PC-9 (cell line): Measurements from ENCODE around the gene RAB39A. TPM values are rescaled to one million over a fixed set of nuclear protein-coding genes. Genes with fewer than 3 reads are reported as not detected.

Experiments
- BruUV-seq: library from RNA; stranded (reverse); fragments of 400-500 nt; replicated peaks from 2 replicates; lab custom pipeline; 2021; lab: Mats Ljungman, UMichigan
- CTCF ChIA-PET: fragments of 300-600 bp; sonication (Branson Sonifier 250); formaldehyde crosslinking; loops from one replicate; lab custom pipeline; 2022; ENCODE audit warnings: antibody characterized with exemption; lab: Charles Lee
- POLR2A ChIA-PET: fragments of 300-600 bp; sonication (Branson Sonifier 250); formaldehyde crosslinking; loops from one replicate; lab custom pipeline; 2022; ENCODE audit warnings: antibody characterized with exemption; ENCODE audit not compliant: unreplicated experiment; lab: Charles Lee
- DNase-seq, 2 experiments: peaks; one replicate each; pipeline versions ENCODE4 v3.0.0 to v3.0.0-alpha.2; 2015 to 2022; ENCODE audit warnings: mixed read lengths in 1 of 2
- H2AFZ ChIP-seq: fragments of 200-600 bp; sonication (generic); 2 replicates; pipeline ENCODE4 v1.8.1; 2017; ENCODE audit warnings: antibody characterized with exemption
- H3F3A ChIP-seq: fragments of 200-600 bp; sonication (generic); 2 replicates; pipeline ENCODE4 v1.8.1; 2017; ENCODE audit warnings: antibody characterized with exemption, mild to moderate bottlenecking, low read depth; ENCODE audit not compliant: insufficient read depth
- H3K27ac ChIP-seq: fragments of 200-600 bp; sonication (generic); 2 replicates; pipeline ENCODE4 v1.6.1; 2016; ENCODE audit warnings: mixed run types
- H3K27me3 ChIP-seq: fragments of 200-600 bp; sonication (generic); 2 replicates; pipeline ENCODE4 v1.6.1; 2016; ENCODE audit warnings: low read depth, mixed run types; ENCODE audit not compliant: insufficient read depth
- H3K36me3 ChIP-seq: fragments of 200-600 bp; sonication (generic); 2 replicates; pipeline ENCODE4 v1.6.1; 2016; ENCODE audit warnings: low read depth, mixed run types
- H3K4me1 ChIP-seq: fragments of 200-600 bp; sonication (generic); replicated peaks from 2 replicates; pipeline ENCODE4 v1.6.1; 2016; ENCODE audit warnings: mixed run types; ENCODE audit not compliant: insufficient read depth
- H3K4me2 ChIP-seq: fragments of 200-600 bp; sonication (generic); 2 replicates; pipeline ENCODE4 v1.6.1; 2017; ENCODE audit warnings: mixed run types
- H3K4me3 ChIP-seq: fragments of 200-600 bp; sonication (generic); 2 replicates; pipeline ENCODE4 v1.6.1; 2016; ENCODE audit warnings: mixed run types
- H3K79me2 ChIP-seq: fragments of 200-600 bp; sonication (generic); 2 replicates; pipeline ENCODE4 v1.6.1; 2017; ENCODE audit warnings: low read depth, mixed run types
- H3K9me2 ChIP-seq: fragments of 200-600 bp; sonication (generic); 2 replicates; pipeline ENCODE4 v1.8.1; 2017; ENCODE audit warnings: mild to moderate bottlenecking; ENCODE audit not compliant: insufficient read depth
- H3K9me3 ChIP-seq: fragments of 200-600 bp; sonication (generic); 2 replicates; pipeline ENCODE4 v1.8.1; 2016; ENCODE audit warnings: low read depth; ENCODE audit not compliant: insufficient read depth
- H4K20me1 ChIP-seq: fragments of 200-600 bp; sonication (generic); 2 replicates; pipeline ENCODE4 v1.8.1; 2017; ENCODE audit not compliant: insufficient read depth
- EZH2 ChIP-seq: fragments of 200-600 bp; sonication (generic); IDR thresholded peaks from 2 replicates; pipeline ENCODE4 v1.8.0; 2017; ENCODE audit warnings: antibody characterized with exemption, low read depth
- intact Hi-C: fragments of 100-400 bp; cut with micrococcal nuclease; formaldehyde crosslinking; loops from one replicate; pipeline ENCODE4 v1.10.0; 2022; ENCODE audit not compliant: unreplicated experiment
- total RNA-seq: library from RNA; stranded (reverse); gene quantifications from 2 replicates; pipeline ENCODE4 v1.2.3, GENCODE V29; 2021
- TF ChIP-seq, protein P1 (sequence below): fragments of 200-600 bp; sonication (generic); conservative IDR thresholded peaks from 2 replicates; pipeline ENCODE4 v1.6.1; 2017; ENCODE audit warnings: mixed run types, antibody characterized with exemption, mild to moderate bottlenecking, moderate library complexity

RAB39A gene
- total RNA-seq, 1 experiment from 2014 or later: not detected

DNA sequence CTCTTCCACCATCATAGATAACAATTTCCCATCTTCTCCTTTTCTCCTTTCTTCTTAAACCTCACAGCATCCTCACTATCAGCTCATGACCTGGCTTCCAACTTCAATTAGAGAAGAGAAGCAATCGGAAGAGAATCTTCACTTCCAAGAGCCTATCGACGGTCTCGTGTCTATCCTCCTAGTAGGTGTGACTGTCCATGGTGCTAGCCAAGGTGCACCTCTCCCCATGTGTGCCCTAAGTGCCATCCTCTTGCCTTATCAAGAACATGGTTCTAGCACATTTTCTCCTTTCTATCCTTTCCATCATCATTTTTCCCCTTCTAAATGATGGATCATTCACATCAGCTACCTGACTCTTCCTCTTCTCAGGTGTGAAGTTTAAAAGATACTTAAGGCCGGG, 75.4 kb downstream of the RAB39A start:
- BruUV-seq: no TSS peak
- H3K4me2 ChIP-seq: no peak overlapping the region
- DNase-seq: no peak
- peaks cover 7% of the 10 kb centered on the region; the same call in 1 of the 2 replicates for H3K4me1 ChIP-seq
- H3K9me2 ChIP-seq: no peaks in the 10 kb centered on the region
- intact Hi-C loops: loop anchor here (10.0 kb wide), 1 partner anchor 651 kb away; no protein-coding TSS in a partner anchor
- ChIA-PET POLR2A (no interaction called here), CTCF (no interaction called here)
- no peaks in the 10 kb centered on the region for H3K27me3 ChIP-seq
- H3K27ac ChIP-seq: no peak overlapping the region
- no peak overlapping the region for H3K4me3 ChIP-seq
- H3F3A ChIP-seq: no peaks in the 10 kb centered on the region
- H2AFZ ChIP-seq: no peak overlapping the region
- H3K79me2 ChIP-seq: no peaks in the 10 kb centered on the region
- no peaks in the 10 kb centered on the region for H4K20me1 ChIP-seq
- H3K9me3 ChIP-seq: no peaks in the 10 kb centered on the region
- no peak for TF ChIP-seq EZH2
- TF ChIP-seq, protein P1, sequence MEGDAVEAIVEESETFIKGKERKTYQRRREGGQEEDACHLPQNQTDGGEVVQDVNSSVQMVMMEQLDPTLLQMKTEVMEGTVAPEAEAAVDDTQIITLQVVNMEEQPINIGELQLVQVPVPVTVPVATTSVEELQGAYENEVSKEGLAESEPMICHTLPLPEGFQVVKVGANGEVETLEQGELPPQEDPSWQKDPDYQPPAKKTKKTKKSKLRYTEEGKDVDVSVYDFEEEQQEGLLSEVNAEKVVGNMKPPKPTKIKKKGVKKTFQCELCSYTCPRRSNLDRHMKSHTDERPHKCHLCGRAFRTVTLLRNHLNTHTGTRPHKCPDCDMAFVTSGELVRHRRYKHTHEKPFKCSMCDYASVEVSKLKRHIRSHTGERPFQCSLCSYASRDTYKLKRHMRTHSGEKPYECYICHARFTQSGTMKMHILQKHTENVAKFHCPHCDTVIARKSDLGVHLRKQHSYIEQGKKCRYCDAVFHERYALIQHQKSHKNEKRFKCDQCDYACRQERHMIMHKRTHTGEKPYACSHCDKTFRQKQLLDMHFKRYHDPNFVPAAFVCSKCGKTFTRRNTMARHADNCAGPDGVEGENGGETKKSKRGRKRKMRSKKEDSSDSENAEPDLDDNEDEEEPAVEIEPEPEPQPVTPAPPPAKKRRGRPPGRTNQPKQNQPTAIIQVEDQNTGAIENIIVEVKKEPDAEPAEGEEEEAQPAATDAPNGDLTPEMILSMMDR: no peak
- no peaks in the 10 kb centered on the region for H3K36me3 ChIP-seq

DNA sequence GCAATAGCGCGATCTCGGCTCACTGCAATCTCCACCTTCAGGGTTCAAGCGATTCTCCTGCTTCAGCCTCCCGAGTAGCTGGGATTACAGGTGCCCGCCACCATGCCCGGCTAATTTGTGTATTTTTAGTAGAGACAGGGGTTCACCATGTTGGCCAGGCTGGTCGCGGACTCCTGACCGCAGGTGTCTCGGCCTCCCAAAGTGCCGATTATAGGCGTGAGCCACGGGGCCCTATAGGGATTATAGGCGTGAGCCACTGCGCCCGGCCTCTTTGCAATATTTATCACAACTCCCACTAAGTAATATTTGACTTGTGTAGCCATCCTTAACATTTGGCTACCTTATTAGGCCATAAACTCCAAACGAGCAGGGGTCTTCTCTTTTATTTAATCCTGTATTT, 79.6 kb downstream of the RAB39A start:
- Histone ChIP-seq H3K4me2 (no peak overlapping the region; the same call in 1 of the 2 replicates), H3K27ac (no peak overlapping the region), H2AFZ (no peak overlapping the region), H3K36me3 (0 out of 2 replicates have a peak, but pooled peaks cover 6% of the 10 kb centered on the region), H3K9me2 (no peaks in the 10 kb centered on the region), H3K79me2 (peaks cover 40% of the 10 kb centered on the region), H3F3A (no peaks in the 10 kb centered on the region), H3K4me1 (peaks cover 25% of the 10 kb centered on the region), H4K20me1 (peaks cover 10% of the 10 kb centered on the region), H3K27me3 (no peaks in the 10 kb centered on the region), H3K9me3 (no peaks in the 10 kb centered on the region), H3K4me3 (no peak overlapping the region)
- intact Hi-C loops: loop anchor here (2.0 to 10.0 kb wide), 3 partner anchors 215 to 647 kb away; partner anchors contain the start of genes ATM and NPAT
- ChIA-PET POLR2A (no interaction called here), CTCF (no interaction called here)
- no peak for TF ChIP-seq EZH2
- TF ChIP-seq, protein P1: no peak
- no peak for DNase-seq
- BruUV-seq: no TSS peak

DNA sequence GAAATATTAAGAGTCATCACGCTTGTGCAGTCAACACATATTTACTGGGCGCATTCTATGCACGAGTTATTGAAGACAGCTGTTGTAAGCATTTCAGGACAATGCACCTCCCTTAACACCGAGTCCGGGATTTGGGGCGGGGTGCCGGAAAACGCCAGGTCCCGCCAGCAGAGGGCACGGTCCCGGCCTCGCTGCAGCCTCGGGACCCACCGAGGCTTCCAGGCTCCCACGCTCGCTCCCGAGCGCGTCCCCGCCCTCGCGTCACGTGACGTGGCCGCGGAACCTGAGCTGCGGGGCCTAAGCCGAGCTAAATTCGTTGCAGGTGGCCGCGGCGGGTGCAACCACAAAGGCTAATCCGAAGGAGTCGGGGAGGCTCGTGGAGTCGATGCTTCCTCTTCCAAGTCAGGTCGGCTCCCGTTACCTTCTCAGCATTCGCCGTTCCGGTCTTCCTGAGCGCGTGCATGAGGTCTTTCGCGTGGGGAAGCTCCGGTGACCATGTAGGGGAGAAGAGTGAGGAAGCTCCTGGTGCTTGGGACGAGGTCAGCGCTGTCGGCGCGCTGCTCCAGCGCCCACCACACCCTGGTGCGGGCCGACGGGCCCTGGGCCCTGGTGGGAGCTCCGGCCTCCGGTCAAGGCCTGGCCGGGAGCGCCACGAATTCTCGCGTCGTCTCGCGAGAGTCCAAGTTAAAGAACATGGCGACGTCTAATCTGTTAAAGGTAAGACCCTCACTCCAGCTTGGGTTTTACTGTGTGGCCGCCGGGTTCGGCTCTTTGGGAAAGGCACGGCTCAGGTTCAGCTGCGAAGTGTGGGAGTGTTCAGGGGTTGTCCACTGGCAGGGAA, 80.6 kb downstream of the RAB39A start, which contains the start of gene CUL5:
Gene CUL5 (plus strand): TSS at position 243 of the 841 bp plus-strand sequence. CDS start 451 bp downstream, at position 694.
- peak within 1 kb of the TSS; percentile 97 for H3K4me2 ChIP-seq
- H3K4me1 ChIP-seq: peaks cover 25% of the 10 kb centered on the region
- H3K36me3 ChIP-seq: peaks cover 12% of the 10 kb centered on the region; the same call in 1 of the 2 replicates
- POLR2A ChIA-PET: interaction anchor here (0.5 to 0.7 kb wide), 6 partner anchors 83 to 767 kb away, joined by 3 to 8 read pairs (median 4); no protein-coding TSS in a partner anchor
- BruUV-seq: TSS peak; percentile 90
- TF ChIP-seq, protein P1: peak; percentile 89
- no peak for TF ChIP-seq EZH2
- H3K4me3 ChIP-seq: peak within 1 kb of the TSS; percentile 97
- intact Hi-C loops: loop anchor here (2.0 to 10.0 kb wide), 3 partner anchors 214 to 646 kb away; partner anchors contain the start of genes ATM and NPAT
- H3K9me2 ChIP-seq: no peaks in the 10 kb centered on the region
- DNase-seq: peak; percentile 83 to 90
- CTCF ChIA-PET: interaction anchor here (0.5 to 0.7 kb wide), 4 partner anchors 145 to 888 kb away, joined by 3 to 13 read pairs (median 7); no protein-coding TSS in a partner anchor
- no peaks in the 10 kb centered on the region for H3K9me3 ChIP-seq
- H3K27ac ChIP-seq: peak within 1 kb of the TSS; percentile 93
- H3F3A ChIP-seq: no peaks in the 10 kb centered on the region
- peaks cover 51% of the 10 kb centered on the region for H3K79me2 ChIP-seq
- no peaks in the 10 kb centered on the region for H3K27me3 ChIP-seq
- peak within 1 kb of the TSS; percentile 100 for H2AFZ ChIP-seq
- peaks cover 15% of the 10 kb centered on the region for H4K20me1 ChIP-seq
